Neural progenitor cell (in vitro differentiated cells): Measurements from ENCODE around the gene WDR81.

ENCODE experiments used
- EZH2 ChIP-seq: fragments of 200-600 bp; sonication (generic); IDR thresholded peaks from 2 replicates; pipeline ENCODE4 v1.6.1; 2017; ENCODE audit warnings: antibody characterized with exemption, mild to moderate bottlenecking, moderate library complexity
- TF ChIP-seq, protein P1 (sequence below): fragments of 200-600 bp; sonication (generic); IDR thresholded peaks from 2 replicates; pipeline ENCODE4 v1.5.1; 2017; ENCODE audit warnings: antibody characterized with exemption, mild to moderate bottlenecking

DNA sequence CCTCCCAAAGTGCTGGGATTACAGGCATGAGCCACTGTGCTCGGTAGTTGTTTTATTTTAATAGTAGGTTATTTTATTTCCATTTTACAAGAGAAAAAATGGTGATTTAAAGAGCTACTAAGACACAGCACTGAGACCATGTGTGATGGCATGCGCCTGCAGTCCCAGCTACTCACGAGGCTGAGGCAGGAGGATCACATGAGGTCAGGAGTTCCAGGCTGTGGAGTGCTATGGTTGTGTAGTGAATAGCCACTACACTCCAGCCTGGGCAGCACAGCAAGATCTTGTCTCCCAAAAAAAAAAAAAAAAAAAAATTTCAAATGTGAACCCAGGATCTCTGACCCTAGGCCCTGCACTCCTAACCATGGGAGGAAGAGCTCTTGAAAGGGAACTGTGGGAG is 41.1 kb downstream of the WDR81 start:
- TF ChIP-seq, protein P1, sequence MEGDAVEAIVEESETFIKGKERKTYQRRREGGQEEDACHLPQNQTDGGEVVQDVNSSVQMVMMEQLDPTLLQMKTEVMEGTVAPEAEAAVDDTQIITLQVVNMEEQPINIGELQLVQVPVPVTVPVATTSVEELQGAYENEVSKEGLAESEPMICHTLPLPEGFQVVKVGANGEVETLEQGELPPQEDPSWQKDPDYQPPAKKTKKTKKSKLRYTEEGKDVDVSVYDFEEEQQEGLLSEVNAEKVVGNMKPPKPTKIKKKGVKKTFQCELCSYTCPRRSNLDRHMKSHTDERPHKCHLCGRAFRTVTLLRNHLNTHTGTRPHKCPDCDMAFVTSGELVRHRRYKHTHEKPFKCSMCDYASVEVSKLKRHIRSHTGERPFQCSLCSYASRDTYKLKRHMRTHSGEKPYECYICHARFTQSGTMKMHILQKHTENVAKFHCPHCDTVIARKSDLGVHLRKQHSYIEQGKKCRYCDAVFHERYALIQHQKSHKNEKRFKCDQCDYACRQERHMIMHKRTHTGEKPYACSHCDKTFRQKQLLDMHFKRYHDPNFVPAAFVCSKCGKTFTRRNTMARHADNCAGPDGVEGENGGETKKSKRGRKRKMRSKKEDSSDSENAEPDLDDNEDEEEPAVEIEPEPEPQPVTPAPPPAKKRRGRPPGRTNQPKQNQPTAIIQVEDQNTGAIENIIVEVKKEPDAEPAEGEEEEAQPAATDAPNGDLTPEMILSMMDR, result no peak
- TF ChIP-seq EZH2, result no peak
